NCI-H128 (cell line): ENCODE data around the gene TGFBI.

Experiments used
- DNase-seq: peaks from one replicate; lab custom pipeline; 2025; ENCODE audit not compliant: unreplicated experiment; lab: John Stamatoyannopoulos, UW

Gene TGFBI

DNA sequence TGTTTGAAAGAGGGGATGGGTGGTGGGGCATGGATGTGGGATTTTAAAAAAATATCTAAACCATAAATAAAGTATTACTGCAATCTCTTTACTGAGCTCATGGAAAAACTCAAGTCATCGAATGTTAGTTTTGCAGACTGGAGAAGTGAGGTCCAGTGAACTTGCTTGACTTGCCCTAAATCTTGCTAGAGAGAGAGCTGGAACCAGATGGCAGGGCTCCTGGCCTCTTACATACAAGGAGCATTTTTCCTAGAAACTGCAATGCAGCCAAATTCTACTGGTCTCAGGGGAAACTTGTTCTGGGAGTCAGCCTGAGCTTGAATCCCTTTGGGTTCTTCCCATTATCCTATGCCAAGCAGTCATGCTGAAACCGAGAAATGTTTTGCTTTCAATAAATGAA, 2.9 kb upstream of the TGFBI start:
- DNase-seq, result no peak

DNA sequence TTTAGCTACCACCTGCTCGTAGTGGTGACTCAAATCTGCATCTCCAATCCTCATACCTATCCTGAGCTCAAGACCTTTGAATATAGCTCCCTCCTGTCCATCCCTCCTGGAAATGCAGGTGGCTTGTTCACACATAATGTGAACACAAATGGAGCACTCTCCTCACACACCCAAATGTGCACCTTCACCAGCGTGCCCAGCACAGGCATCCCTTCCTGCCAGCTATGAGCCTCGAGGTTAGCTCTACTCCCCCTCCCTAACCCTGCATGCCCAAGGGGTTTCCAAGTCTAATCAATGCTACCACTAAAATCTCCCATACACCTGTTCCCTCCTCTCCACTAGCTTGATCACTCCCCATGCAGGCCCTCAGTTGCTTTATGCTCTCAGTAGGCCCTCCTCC, 2.2 kb upstream of the TGFBI start:
- DNase-seq, result no peak

- DNase-seq, result no peak
Observed at GRCh38 chr5:136027311-136027710, 1.5 kb upstream of the TGFBI start.

DNA sequence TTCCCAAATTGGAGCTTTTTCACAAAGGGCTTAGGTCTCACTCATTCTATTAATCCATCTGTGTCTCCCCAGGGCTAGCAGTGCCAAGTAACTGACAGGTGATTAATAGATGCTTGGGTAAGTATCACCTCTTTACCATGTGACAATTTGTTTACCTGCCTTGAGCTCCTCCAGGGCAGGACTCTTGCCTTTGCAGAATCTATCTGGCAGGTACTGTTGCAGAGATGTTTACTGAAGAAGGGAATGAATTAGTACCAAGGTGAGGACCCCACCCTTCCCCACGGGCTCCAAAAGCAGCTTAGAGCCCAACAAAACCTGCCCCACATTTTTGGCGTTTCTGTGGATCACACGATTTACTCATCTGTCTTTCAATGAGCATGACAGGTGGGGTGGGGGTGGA, 698 bp upstream of the TGFBI start:
- DNase-seq, result no peak

DNA sequence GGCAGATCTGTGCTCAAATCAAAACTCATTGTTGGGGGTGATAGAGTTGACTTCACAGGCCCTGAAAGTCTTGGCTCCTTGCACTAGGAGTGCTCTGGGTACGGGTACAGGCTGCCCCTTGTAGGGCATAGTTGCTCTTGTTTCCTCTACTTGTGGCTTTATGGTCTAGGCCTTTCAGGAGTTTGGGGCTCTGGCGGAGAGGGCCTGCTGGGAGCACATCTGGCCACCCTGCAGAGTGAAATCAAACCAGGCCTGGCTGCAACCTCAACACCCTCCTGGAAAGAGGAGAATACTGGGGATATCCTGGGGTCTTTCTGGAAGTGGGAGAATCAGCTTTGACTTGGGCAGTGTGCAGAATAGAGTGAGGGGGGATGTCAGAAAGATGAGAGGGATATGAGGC, 1.5 kb downstream of the TGFBI start:
- DNase-seq, result no peak

DNA sequence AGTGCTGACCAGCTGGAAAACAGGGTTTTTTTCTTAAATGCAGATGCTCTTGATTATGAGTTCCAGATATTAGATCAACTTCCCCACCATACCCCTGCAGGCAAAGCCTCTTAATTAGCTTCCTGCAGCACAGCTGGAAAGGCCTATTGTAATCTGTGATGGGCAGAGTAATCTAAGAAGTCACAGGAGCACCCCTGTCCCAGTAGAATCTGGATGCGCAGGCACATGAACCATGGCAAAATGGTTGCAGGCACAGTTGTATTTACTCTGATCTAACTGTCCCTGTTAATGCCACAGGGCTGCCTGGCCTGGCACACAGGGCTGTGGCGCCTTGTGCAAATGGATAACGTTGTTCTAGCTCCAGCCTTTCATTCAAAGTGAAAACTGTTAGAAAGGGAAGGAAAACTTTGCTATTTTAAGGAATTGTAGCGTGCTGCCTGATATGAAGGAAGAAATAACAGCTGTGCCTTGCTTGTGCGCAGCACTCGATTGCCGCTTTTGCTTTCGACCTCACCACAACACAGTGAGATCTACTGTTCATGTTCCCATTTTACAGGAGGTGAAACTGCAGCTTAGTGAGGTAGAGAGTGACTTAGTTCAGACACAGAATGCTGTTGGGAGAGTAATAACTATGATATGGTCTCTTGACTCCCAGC, 2.3 kb downstream of the TGFBI start:
- no peak for DNase-seq

DNA sequence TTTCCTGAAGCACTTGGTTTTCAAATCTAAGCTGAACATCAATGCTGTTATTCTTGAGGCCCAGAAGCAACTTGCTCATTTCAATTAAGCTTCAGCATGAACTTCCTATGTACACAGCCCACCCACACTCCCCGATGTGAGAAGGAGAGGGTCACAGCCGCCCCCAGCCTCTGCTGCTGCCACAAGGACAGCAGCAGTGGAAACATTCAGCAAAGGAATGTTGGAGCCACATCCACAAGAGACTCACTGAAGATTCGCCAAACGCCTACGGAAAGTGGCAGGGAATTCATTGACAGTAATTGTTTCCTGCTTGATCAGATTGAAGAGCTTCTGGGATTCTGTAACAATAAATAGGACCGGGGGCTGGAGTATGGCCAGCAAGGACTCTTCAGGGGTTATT, 2.9 kb downstream of the TGFBI start:
- DNase-seq, result no peak

DNA sequence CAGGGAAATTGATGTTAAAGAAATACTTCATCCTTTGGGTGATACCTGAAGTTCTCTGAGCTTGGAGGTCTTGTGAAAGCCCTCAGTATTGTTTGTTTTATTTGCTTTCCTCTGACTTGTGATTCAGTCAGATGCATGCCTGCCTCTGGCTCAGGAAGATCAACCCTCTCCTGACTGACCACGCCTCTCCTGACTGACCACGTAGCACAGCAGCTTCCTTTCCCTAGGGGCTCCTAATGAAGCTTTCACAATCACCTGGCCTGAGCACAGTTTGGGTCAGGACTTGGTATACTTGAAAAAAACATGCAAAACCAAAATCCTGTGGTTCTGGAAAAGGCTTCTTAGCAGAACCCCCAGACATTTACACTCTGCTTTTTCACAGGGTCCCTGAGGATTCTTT, 3.8 kb downstream of the TGFBI start:
- DNase-seq, result no peak

GRCh38 chr5:136033234-136033633, 4.4 kb downstream of the TGFBI start:
- DNase-seq, result no peak

- no peak for DNase-seq
Observed at GRCh38 chr5:136033848-136034247, 5.1 kb downstream of the TGFBI start.

- no peak for DNase-seq
Observed at GRCh38 chr5:136034492-136034891, 5.7 kb downstream of the TGFBI start.

DNA sequence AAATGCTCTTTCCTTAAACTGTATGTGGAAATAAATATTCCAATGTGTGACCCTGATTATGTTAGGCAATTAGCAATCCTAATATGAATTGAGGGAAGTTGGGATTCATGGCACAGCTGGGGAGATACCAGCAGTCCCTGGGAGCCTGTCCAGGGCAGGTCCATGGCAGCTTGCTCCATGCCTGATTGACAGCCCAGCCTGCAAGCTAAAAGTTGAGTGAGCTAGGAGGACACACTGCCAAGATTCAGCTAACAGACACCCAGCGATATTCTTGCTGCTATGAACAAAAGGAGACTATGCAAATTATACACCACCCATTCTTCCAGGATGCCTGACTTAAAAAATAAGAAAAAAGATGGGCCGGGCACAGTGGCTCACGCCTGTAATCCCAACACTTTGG, 6.2 kb downstream of the TGFBI start:
- no peak for DNase-seq

GRCh38 chr5:136035837-136036236, 7.0 kb downstream of the TGFBI start:
- DNase-seq, result no peak

- DNase-seq, result no peak
Observed at GRCh38 chr5:136036293-136036911, 7.6 kb downstream of the TGFBI start.

DNA sequence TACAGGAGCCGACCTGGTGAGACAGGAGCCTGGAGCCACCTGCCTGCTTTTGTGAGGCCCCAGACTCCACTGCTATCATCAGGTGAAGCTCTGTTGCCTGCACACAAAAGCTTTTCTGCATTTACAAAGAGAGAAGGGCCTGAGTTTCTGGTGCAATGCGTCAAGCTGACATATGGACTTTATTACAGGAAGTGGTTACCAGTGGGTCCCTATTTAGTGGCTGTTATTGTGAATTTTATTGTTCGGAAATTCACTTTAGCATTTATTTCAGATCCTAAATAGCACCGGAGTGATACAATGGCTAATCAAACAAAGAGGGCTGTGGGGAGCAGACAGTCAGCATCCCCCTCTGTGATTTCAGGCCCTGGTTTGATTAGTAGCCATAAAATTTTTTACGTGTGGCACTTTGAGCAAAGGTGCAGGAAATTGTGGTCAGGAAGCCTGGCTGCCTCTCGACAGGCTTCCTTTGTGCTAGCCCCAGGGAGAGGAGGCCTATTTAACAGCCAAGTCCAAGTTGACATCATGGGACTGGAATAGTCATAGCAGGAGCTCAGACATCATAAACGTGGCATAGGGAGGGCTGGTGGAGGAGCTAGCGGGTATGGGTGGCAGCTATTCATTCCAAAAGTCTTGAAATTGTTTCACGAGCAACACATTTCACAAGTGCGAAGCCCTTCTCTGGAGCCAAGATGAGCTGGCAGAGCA, 8.4 kb downstream of the TGFBI start:
- peak; percentile 12 for DNase-seq

- no peak for DNase-seq
Observed at GRCh38 chr5:136038635-136039034, 9.8 kb downstream of the TGFBI start.

GRCh38 chr5:136039202-136039601, 10.4 kb downstream of the TGFBI start:
- DNase-seq, result no peak

- DNase-seq, result no peak
Observed at GRCh38 chr5:136040746-136041415, 12.1 kb downstream of the TGFBI start.

DNA sequence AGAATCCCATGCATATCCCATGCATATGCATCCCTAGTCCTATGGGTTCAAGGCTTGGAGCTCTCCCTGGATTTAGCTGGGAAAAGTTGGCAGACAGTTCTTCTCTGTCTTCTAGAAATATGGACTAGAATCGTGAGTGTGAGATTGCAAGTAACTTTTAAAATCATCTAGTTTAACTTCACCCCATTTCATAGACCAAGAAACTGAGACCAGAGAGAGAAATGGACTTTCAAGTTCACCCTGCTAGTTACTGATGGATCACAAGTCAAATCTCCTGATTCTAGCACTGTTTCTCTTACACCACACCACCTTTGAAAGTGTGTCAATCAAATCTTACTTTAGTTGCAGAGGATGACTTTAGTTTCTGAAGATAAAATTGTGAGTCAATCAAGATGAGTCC, 13.4 kb downstream of the TGFBI start:
- no peak for DNase-seq

GRCh38 chr5:136042665-136043121, 13.9 kb downstream of the TGFBI start:
- no peak for DNase-seq

DNA sequence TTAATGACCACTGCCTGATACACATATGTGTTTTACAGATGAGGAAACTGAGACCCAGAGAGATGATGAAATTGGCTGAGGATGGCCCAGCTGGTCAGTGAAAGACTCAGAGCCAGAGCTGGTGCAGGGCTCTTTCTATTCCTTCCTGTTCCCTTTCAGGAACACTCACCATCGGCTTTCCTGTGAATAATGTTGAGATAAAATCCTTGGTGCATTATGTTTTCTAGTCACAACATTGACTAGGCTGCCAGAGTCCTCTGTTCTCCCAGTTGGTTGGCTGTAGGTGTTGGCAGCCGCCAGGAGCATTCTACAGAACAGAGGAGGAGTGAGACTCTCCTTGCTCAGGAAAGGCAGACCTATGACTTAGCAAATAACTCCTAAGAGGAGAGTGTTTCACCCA, 14.8 kb downstream of the TGFBI start:
- DNase-seq, result no peak
